Neural progenitor cell (in vitro differentiated cells): ENCODE data around the gene MEGF6. TPM values are rescaled to one million over a fixed set of nuclear protein-coding genes. Genes with fewer than 3 reads are reported as not detected.

Source experiments
- DNase-seq: peaks from one replicate; pipeline ENCODE4 v3.0.0-alpha.2; 2016; ENCODE audit warnings: low spot score
- H2AFZ ChIP-seq: fragments of 200-600 bp; sonication (generic); replicated peaks from 2 replicates; pipeline ENCODE4 v1.6.1; 2016; ENCODE audit warnings: antibody characterized with exemption
- H3F3A ChIP-seq: fragments of 200-600 bp; sonication (generic); 2 replicates; pipeline ENCODE4 v1.6.1; 2016; ENCODE audit warnings: antibody characterized with exemption, low read depth
- H3K27ac ChIP-seq: fragments of 200-600 bp; sonication (generic); 2 replicates; pipeline ENCODE4 v1.5.1; 2016; ENCODE audit warnings: mild to moderate bottlenecking
- H3K27me3 ChIP-seq: fragments of 200-600 bp; sonication (generic); 2 replicates; pipeline ENCODE4 v1.6.1; 2016; ENCODE audit warnings: mild to moderate bottlenecking, moderate library complexity
- H3K36me3 ChIP-seq: fragments of 200-600 bp; sonication (generic); 2 replicates; pipeline ENCODE4 v1.5.1; 2016
- H3K4me1 ChIP-seq: fragments of 200-600 bp; sonication (generic); 2 replicates; pipeline ENCODE4 v1.6.1; 2016; ENCODE audit warnings: mixed run types
- H3K4me2 ChIP-seq: fragments of 200-600 bp; sonication (generic); 2 replicates; pipeline ENCODE4 v1.6.1; 2016
- H3K4me3 ChIP-seq: fragments of 200-600 bp; sonication (generic); 2 replicates; pipeline ENCODE4 v1.5.1; 2016
- H3K79me2 ChIP-seq: fragments of 200-600 bp; sonication (generic); 2 replicates; pipeline ENCODE4 v1.6.1; 2016; ENCODE audit warnings: low read depth
- H3K9ac ChIP-seq: fragments of 200-600 bp; sonication (generic); 2 replicates; pipeline ENCODE4 v1.6.1; 2016
- H3K9me3 ChIP-seq: fragments of 200-600 bp; sonication (generic); 2 replicates; pipeline ENCODE4 v1.5.1; 2016; ENCODE audit warnings: low read depth
- H4K20me1 ChIP-seq: fragments of 200-600 bp; sonication (generic); 2 replicates; pipeline ENCODE4 v1.6.1; 2016; ENCODE audit warnings: low read depth
- H3K27ac Mint-ChIP-seq: 3 replicates; pipeline ENCODE4 v1.8.0; 2021; ENCODE audit warnings: mixed read lengths
- H3K27me3 Mint-ChIP-seq: 2 replicates; pipeline ENCODE4 v1.8.0; 2022; ENCODE audit warnings: low read depth, mild to moderate bottlenecking, inconsistent platforms, moderate library complexity, mixed read lengths; ENCODE audit not compliant: insufficient read depth
- H3K36me3 Mint-ChIP-seq: 3 replicates; pipeline ENCODE4 v1.8.0; 2021; ENCODE audit warnings: mixed read lengths
- H3K4me1 Mint-ChIP-seq: 3 replicates; pipeline ENCODE4 v1.8.0; 2021; ENCODE audit warnings: mixed read lengths
- H3K4me3 Mint-ChIP-seq: 3 replicates; pipeline ENCODE4 v1.8.0; 2021; ENCODE audit warnings: mild to moderate bottlenecking, moderate library complexity, mixed read lengths
- H3K9me3 Mint-ChIP-seq: 3 replicates; pipeline ENCODE4 v1.8.0; 2020; ENCODE audit warnings: mixed read lengths
- EZH2 ChIP-seq: fragments of 200-600 bp; sonication (generic); IDR thresholded peaks from 2 replicates; pipeline ENCODE4 v1.6.1; 2017; ENCODE audit warnings: antibody characterized with exemption, mild to moderate bottlenecking, moderate library complexity
- EZH2phosphoT487 ChIP-seq: fragments of 200-600 bp; sonication (generic); IDR thresholded peaks from 2 replicates; pipeline ENCODE4 v1.6.1; 2017; ENCODE audit warnings: antibody characterized with exemption
- total RNA-seq: library from RNA; depleted of rRNA; stranded (reverse); fragments of >200 nt; gene quantifications from 2 replicates; pipeline ENCODE4 v1.2.3, GENCODE V29; 2015; ENCODE audit warnings: low replicate concordance
- TF ChIP-seq, protein P1 (sequence below): fragments of 200-600 bp; sonication (generic); IDR thresholded peaks from 2 replicates; pipeline ENCODE4 v1.5.1; 2017; ENCODE audit warnings: antibody characterized with exemption, mild to moderate bottlenecking

The MEGF6 gene
- total RNA-seq, 1 donor from 2014 or later: 1.7 TPM

DNA sequence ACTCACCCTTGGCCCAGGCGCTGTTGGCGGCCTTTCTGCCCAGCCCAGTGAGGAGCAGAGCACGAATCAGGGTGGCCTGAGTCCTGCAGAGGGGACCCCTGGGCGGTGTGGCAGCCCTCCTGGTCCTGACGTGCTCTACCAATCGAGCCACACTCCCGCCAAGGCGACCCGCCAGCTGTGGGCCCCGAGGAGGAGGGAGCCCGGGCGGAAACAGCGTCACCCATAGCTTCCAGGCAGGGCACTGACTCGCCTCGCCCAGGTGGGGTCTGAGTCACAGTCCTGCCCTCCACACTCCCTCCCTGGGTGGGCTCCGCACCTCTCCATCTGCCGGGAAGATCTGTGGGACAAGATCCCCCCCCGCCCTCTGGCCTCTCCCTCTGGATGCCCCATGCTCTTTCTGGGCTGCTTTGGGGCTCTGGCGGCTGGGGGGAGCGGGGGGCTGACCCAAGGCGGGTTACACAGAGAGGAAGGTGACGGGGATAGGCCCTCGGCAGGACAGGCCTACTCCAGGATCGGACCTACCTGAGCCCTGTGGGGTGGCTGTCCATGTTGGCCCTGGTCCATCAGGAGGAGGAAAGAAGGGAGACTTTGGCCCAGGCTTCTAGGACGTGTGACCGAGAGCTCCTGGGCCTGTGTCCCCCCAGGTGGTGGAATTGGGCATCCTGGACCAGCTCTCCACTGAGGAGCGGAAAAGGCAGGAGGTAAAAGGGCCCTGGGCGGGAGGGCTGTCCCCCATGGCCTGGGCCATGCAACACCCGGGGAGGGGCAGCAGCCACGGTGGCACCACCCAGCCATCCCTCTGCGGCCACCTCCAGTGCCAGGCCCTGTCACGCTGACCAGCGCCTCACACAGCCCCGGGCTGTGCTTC lies 142.8 kb downstream of the MEGF6 start:
- no peak for DNase-seq
- no peak for TF ChIP-seq EZH2
- TF ChIP-seq EZH2phosphoT487: no peak
- TF ChIP-seq, protein P1, sequence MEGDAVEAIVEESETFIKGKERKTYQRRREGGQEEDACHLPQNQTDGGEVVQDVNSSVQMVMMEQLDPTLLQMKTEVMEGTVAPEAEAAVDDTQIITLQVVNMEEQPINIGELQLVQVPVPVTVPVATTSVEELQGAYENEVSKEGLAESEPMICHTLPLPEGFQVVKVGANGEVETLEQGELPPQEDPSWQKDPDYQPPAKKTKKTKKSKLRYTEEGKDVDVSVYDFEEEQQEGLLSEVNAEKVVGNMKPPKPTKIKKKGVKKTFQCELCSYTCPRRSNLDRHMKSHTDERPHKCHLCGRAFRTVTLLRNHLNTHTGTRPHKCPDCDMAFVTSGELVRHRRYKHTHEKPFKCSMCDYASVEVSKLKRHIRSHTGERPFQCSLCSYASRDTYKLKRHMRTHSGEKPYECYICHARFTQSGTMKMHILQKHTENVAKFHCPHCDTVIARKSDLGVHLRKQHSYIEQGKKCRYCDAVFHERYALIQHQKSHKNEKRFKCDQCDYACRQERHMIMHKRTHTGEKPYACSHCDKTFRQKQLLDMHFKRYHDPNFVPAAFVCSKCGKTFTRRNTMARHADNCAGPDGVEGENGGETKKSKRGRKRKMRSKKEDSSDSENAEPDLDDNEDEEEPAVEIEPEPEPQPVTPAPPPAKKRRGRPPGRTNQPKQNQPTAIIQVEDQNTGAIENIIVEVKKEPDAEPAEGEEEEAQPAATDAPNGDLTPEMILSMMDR: no peak
- H3K27me3 Mint-ChIP-seq: peaks cover 12% of the 10 kb centered on the region

DNA sequence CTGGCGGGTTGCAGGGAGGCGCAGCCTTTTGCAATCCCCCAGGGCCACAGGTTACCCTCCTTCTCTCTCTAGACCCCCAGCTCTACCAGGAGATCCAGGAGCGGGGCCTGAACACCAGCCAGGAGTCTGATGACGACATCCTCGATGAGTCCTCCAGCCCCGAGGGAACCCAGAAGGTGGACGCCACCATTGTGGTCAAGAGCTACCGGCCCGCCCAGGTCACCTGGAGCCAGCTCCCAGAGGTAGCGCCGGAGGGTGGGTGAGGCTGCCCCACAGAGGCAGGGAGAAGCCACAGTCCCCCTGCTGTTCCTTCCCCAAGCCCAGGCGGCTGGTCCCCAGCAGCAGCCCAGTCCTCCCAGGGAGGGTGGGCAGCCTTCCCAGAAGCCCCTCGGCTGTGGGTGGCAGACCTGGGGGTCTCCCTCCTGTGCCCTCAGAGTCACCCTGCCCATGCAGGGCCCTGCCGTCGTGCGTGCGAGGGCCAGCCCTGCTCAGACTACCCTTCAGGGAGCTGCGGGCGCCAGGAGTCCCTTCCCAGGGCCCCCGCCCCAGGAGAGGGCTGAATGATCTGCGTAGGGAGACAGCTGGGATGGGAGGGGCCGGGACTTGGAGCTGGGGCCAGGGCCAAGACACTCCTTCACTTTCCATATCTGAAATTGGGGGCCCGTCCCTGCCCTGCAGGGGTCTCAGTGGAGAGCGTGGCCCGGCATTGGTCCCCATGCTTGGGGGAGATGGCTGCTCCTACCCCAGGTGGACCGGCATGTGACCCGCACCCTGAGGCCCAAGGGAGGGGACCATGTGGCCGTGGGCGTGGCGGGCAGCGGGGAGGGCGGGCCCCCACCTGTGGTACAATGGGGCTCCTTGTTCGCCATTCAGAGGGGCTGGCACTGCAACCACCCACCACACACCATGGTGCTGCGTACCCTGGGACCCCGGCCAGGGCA lies 143.9 kb downstream of the MEGF6 start:
- peaks cover 26% of the 10 kb centered on the region for H3K4me1 Mint-ChIP-seq
- H2AFZ ChIP-seq: no peak overlapping the region
- peaks cover 4% of the 10 kb centered on the region for H3K9me3 Mint-ChIP-seq
- TF ChIP-seq, protein P1: no peak
- TF ChIP-seq EZH2 (no peak), EZH2phosphoT487 (no peak)
- no peak overlapping the region for H3K9ac ChIP-seq
- H3K4me3 ChIP-seq: no peak overlapping the region
- no peak overlapping the region for H3K4me3 Mint-ChIP-seq
- H4K20me1 ChIP-seq: no peaks in the 10 kb centered on the region
- H3K27me3 ChIP-seq: no peaks in the 10 kb centered on the region
- peaks cover 11% of the 10 kb centered on the region for H3K27me3 Mint-ChIP-seq
- no peaks in the 10 kb centered on the region for H3K79me2 ChIP-seq
- no peak overlapping the region for H3K27ac Mint-ChIP-seq
- H3K4me1 ChIP-seq: peaks cover 14% of the 10 kb centered on the region
- no peak for DNase-seq
- H3K36me3 Mint-ChIP-seq: no peaks in the 10 kb centered on the region
- no peak overlapping the region for H3K4me2 ChIP-seq
- no peaks in the 10 kb centered on the region for H3K36me3 ChIP-seq
- no peaks in the 10 kb centered on the region for H3K9me3 ChIP-seq
- H3F3A ChIP-seq: peaks cover 13% of the 10 kb centered on the region
- no peak overlapping the region for H3K27ac ChIP-seq

More for the DNA sequence above, 142.8 kb downstream of the MEGF6 start:
- Histone ChIP-seq H3K4me3 (no peak overlapping the region), H3K4me1 (peaks cover 14% of the 10 kb centered on the region), H3K27me3 (no peaks in the 10 kb centered on the region), H3K9me3 (no peaks in the 10 kb centered on the region), H3K4me2 (no peak overlapping the region), H4K20me1 (no peaks in the 10 kb centered on the region), H3F3A (peaks cover 14% of the 10 kb centered on the region), H2AFZ (no peak overlapping the region), H3K36me3 (no peaks in the 10 kb centered on the region), H3K9ac (no peak overlapping the region), H3K79me2 (no peaks in the 10 kb centered on the region), H3K27ac (no peak overlapping the region)
- no peaks in the 10 kb centered on the region for H3K36me3 Mint-ChIP-seq
- H3K4me1 Mint-ChIP-seq: peaks cover 34% of the 10 kb centered on the region
- H3K27ac Mint-ChIP-seq: peak overlapping the region; percentile 92
- peaks cover 4% of the 10 kb centered on the region for H3K9me3 Mint-ChIP-seq
- H3K4me3 Mint-ChIP-seq: no peak overlapping the region

DNA sequence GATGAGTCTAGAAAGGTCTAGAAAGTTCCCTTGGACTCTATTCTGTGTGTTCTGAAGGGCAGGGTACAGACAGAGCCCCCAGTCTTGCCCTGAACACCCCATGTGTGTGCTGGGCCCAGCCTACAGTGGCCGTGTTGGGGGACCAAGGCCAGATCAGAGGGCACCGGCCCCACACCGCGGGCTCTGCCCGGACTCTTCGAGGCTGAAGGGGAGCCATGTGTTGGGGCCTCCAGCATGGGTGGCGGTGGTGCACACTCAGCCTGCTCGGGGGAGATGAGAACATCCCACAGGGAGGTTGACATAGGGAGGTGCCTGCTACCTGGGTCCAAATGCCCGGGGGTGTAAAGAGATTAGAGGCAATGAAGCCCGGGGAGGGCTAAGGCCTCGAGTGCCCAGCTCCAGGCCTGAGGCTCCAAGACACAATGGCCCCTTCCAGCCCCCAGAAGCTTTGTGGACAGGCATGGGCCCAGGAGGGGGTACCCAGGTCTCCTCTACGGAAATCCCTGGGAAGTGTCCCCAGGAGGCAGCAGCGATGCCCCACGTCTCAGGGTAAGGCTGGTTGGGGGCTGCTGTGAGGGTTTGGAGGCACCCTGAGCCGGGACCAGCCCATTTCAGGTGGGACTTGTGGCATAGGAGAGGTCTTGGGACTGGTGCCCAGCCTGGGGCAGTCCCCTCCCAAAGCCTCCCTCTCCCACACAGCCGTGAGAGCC lies 144.8 kb downstream of the MEGF6 start:
- Histone ChIP-seq H3K36me3 (no peaks in the 10 kb centered on the region), H3F3A (peaks cover 5% of the 10 kb centered on the region), H2AFZ (no peak overlapping the region), H3K27ac (no peak overlapping the region), H3K4me3 (no peak overlapping the region), H3K9me3 (no peaks in the 10 kb centered on the region), H3K4me1 (peaks cover 6% of the 10 kb centered on the region), H3K79me2 (no peaks in the 10 kb centered on the region), H3K9ac (no peak overlapping the region), H3K27me3 (no peaks in the 10 kb centered on the region), H3K4me2 (no peak overlapping the region), H4K20me1 (no peaks in the 10 kb centered on the region)
- no peaks in the 10 kb centered on the region for H3K36me3 Mint-ChIP-seq
- no peak overlapping the region for H3K4me3 Mint-ChIP-seq
- peak overlapping the region; percentile 74 for H3K27ac Mint-ChIP-seq
- no peak for DNase-seq
- TF ChIP-seq EZH2phosphoT487 (no peak), EZH2 (no peak)
- TF ChIP-seq, protein P1: no peak
- H3K9me3 Mint-ChIP-seq: peaks cover 4% of the 10 kb centered on the region
- peaks cover 13% of the 10 kb centered on the region for H3K27me3 Mint-ChIP-seq
- peaks cover 19% of the 10 kb centered on the region for H3K4me1 Mint-ChIP-seq
